A673 (cell line): ENCODE results near the gene CDH4. TPM values are rescaled to one million over a fixed set of nuclear protein-coding genes. Genes with fewer than 3 reads are reported as not detected.

Experiments
- BruUV-seq: library from RNA; stranded (reverse); fragments of 400-500 nt; replicated peaks from 2 replicates; lab custom pipeline; 2021; lab: Mats Ljungman, UMichigan
- CTCF ChIA-PET: fragments of 300-600 bp; sonication (Branson Sonifier 250); formaldehyde crosslinking; loops from one replicate; lab custom pipeline; 2022; ENCODE audit warnings: antibody characterized with exemption; lab: Charles Lee
- POLR2A ChIA-PET: fragments of 300-600 bp; sonication (Branson Sonifier 250); formaldehyde crosslinking; loops from one replicate; lab custom pipeline; 2022; ENCODE audit warnings: antibody characterized with exemption; ENCODE audit not compliant: low non-redundant PET; lab: Charles Lee
- DNase-seq: peaks from one replicate; pipeline ENCODE4 v3.0.0-alpha.2; 2015; ENCODE audit warnings: low spot score
- H3K27ac ChIP-seq: fragments of 200-600 bp; sonication (generic); 2 replicates; pipeline ENCODE4 v1.5.1; 2016; ENCODE audit warnings: mixed run types, low read depth, mild to moderate bottlenecking, mixed read lengths, antibody characterized with exemption, low read length; ENCODE audit not compliant: poor library complexity, severe bottlenecking
- H3K27me3 ChIP-seq: fragments of 200-600 bp; sonication (generic); replicated peaks from 2 replicates; pipeline ENCODE4 v1.6.1; 2017; ENCODE audit warnings: mixed run types, low read depth, mild to moderate bottlenecking, mixed read lengths, antibody characterized with exemption, low read length; ENCODE audit not compliant: insufficient read depth, poor library complexity
- H3K36me3 ChIP-seq: fragments of 200-600 bp; sonication (generic); 2 replicates; pipeline ENCODE4 v1.6.1; 2016; ENCODE audit warnings: mixed run types, mild to moderate bottlenecking, mixed read lengths, antibody characterized with exemption, low read length; ENCODE audit not compliant: insufficient read depth, poor library complexity, severe bottlenecking
- H3K4me1 ChIP-seq: fragments of 200-600 bp; sonication (generic); 2 replicates; pipeline ENCODE4 v1.6.1; 2017; ENCODE audit warnings: mixed run types, mild to moderate bottlenecking, mixed read lengths, antibody characterized with exemption, low read length; ENCODE audit not compliant: insufficient read depth, poor library complexity, severe bottlenecking
- H3K4me3 ChIP-seq: fragments of 200-600 bp; sonication (generic); 2 replicates; pipeline ENCODE4 v1.5.1; 2016; ENCODE audit warnings: low read depth, mixed run types, mild to moderate bottlenecking, mixed read lengths, low read length; ENCODE audit not compliant: poor library complexity, severe bottlenecking
- H3K9me3 ChIP-seq: fragments of 200-600 bp; sonication (generic); 2 replicates; pipeline ENCODE4 v1.6.1; 2016; ENCODE audit warnings: mixed run types, low read depth, mild to moderate bottlenecking, mixed read lengths, antibody characterized with exemption, low read length; ENCODE audit not compliant: poor library complexity, severe bottlenecking
- CTCF ChIP-seq: fragments of 300-800, 200-600 bp; sonication (generic); conservative IDR thresholded peaks from 2 replicates; pipeline ENCODE4 v1.5.1; 2017; ENCODE audit warnings: low read depth, mild to moderate bottlenecking, antibody characterized with exemption, low read length, moderate library complexity, mixed read lengths
- EZH2 ChIP-seq: fragments of 200-600 bp; sonication (generic); IDR thresholded peaks from 2 replicates; pipeline ENCODE4 v1.6.1; 2017; ENCODE audit warnings: borderline replicate concordance, low read depth, mild to moderate bottlenecking, mixed read lengths, antibody characterized with exemption, low read length; ENCODE audit not compliant: poor library complexity, severe bottlenecking
- intact Hi-C: fragments of 100-400 bp; cut with micrococcal nuclease; formaldehyde crosslinking; loops from one replicate; pipeline ENCODE4 v1.10.0; 2022; ENCODE audit not compliant: unreplicated experiment
- total RNA-seq: library from RNA; stranded (reverse); gene quantifications from 2 replicates; pipeline ENCODE4 v1.2.3, GENCODE V29; 2021

Gene CDH4
- total RNA-seq, 1 experiment from 2014 or later = 8.3 TPM

GRCh38 chr20:61815678-61816077, 563.6 kb downstream of the CDH4 start:
- intact Hi-C loops = no loop called here
- no peak for TF ChIP-seq EZH2
- no peak for TF ChIP-seq CTCF
- Histone ChIP-seq H3K9me3 (no peaks in the 10 kb centered on the region), H3K27me3 (peaks cover 25% of the 10 kb centered on the region), H3K36me3 (no peaks in the 10 kb centered on the region), H3K4me1 (no peaks in the 10 kb centered on the region), H3K27ac (no peak overlapping the region), H3K4me3 (no peak overlapping the region)
- no peak for DNase-seq
- BruUV-seq = no TSS peak
- ChIA-PET POLR2A (no interaction called here), CTCF (no interaction called here)

- Histone ChIP-seq H3K4me3 (no peak overlapping the region), H3K27ac (no peak overlapping the region), H3K27me3 (peaks cover 25% of the 10 kb centered on the region), H3K36me3 (no peaks in the 10 kb centered on the region), H3K4me1 (no peaks in the 10 kb centered on the region), H3K9me3 (no peaks in the 10 kb centered on the region)
- POLR2A ChIA-PET = no interaction called here
- intact Hi-C loops = no loop called here
- no TSS peak for BruUV-seq
- TF ChIP-seq EZH2 (no peak), CTCF (no peak)
- CTCF ChIA-PET = no interaction called here
- no peak for DNase-seq
Observed at GRCh38 chr20:61816606-61817460, 564.8 kb downstream of the CDH4 start.

GRCh38 chr20:61817575-61817974, 565.5 kb downstream of the CDH4 start:
- TF ChIP-seq EZH2 = no peak
- TF ChIP-seq CTCF = no peak
- BruUV-seq = no TSS peak
- Histone ChIP-seq H3K27me3 (peaks cover 25% of the 10 kb centered on the region), H3K27ac (no peak overlapping the region), H3K36me3 (no peaks in the 10 kb centered on the region), H3K4me1 (no peaks in the 10 kb centered on the region), H3K9me3 (no peaks in the 10 kb centered on the region), H3K4me3 (no peak overlapping the region)
- POLR2A ChIA-PET = no interaction called here
- intact Hi-C loops = no loop called here
- no peak for DNase-seq
- CTCF ChIA-PET = no interaction called here
